Cardiac fibroblast (primary cell): ENCODE data around the gene INTS1.
A peak's percentile ranks its signal among the peaks of the same experiment; 100 is the strongest.

Experiments
- DNase-seq, 2 donors: peaks; one replicate each; pipeline versions ENCODE4 v3.0.0 to v3.0.0-alpha.2; 2010; ENCODE audit warnings: low read depth in 2 of 2
- H3K4me3 ChIP-seq, 2 donors: replicated peaks in 1 of 2; 1 replicate in 1 of 2; 2 replicates in 1 of 2; pipeline ENCODE4 v1.5.1; 2011; ENCODE audit warnings: low read depth in 2 of 2, low read length in 2 of 2, mild to moderate bottlenecking in 2 of 2, moderate library complexity in 1 of 2
- CTCF ChIP-seq: IDR thresholded peaks from one replicate; pipeline ENCODE4 v1.5.1; 2011; ENCODE audit warnings: low read depth, mild to moderate bottlenecking, low read length, inconsistent platforms

INTS1 gene

GRCh38 chr7:1502845-1503244 is 1.3 kb downstream of the INTS1 start:
- H3K4me3 ChIP-seq: peak overlapping the region; percentile 92 to 95
- no peak for DNase-seq
- TF ChIP-seq CTCF: no peak

GRCh38 chr7:1501487-1502270 is 2.5 kb downstream of the INTS1 start:
- H3K4me3 ChIP-seq: no peak overlapping the region
- DNase-seq: no peak
- TF ChIP-seq CTCF: no peak

GRCh38 chr7:1500064-1500807 is 4.0 kb downstream of the INTS1 start:
- TF ChIP-seq CTCF: no peak
- no peak overlapping the region for H3K4me3 ChIP-seq
- no peak for DNase-seq

- TF ChIP-seq CTCF: no peak
- no peak overlapping the region for H3K4me3 ChIP-seq
- no peak for DNase-seq
Observed at GRCh38 chr7:1499367-1500029, 4.7 kb downstream of the INTS1 start.

GRCh38 chr7:1498370-1499305 is 5.6 kb downstream of the INTS1 start:
- TF ChIP-seq CTCF: no peak
- no peak for DNase-seq
- H3K4me3 ChIP-seq: no peak overlapping the region

- no peak overlapping the region for H3K4me3 ChIP-seq
- DNase-seq: no peak
- no peak for TF ChIP-seq CTCF
Observed at GRCh38 chr7:1497293-1497927, 6.8 kb downstream of the INTS1 start.
